GM21786 (cell line): ENCODE data around the gene CNMD.
"Not testable (repeated sequence)": the region's sequence is repeated elsewhere in the genome, so short reads cannot be mapped to it uniquely, and the experiment has no call there.

Source experiments
- ATAC-seq: cut with Tn5 transposase; IDR thresholded peaks from one replicate; pipeline ENCODE4 v1.9.1; 2021; ENCODE audit not compliant: unreplicated experiment

Gene CNMD

GRCh38 chr13:52696566-52696965 lies 43.1 kb downstream of the CNMD start:
- no peak for ATAC-seq

- no peak for ATAC-seq
These were observed 43.8 kb downstream of the CNMD start for GRCh38 chr13:52695856-52696255.

- no peak for ATAC-seq
These were observed 53.2 kb downstream of the CNMD start for GRCh38 chr13:52686376-52686775.

GRCh38 chr13:52685806-52686205 lies 53.8 kb downstream of the CNMD start:
- not testable (repeated sequence) for ATAC-seq

GRCh38 chr13:52677823-52678222 lies 61.8 kb downstream of the CNMD start:
- ATAC-seq = no peak

GRCh38 chr13:52673465-52673864 lies 66.2 kb downstream of the CNMD start:
- no peak for ATAC-seq

GRCh38 chr13:52670726-52671125 lies 68.9 kb downstream of the CNMD start:
- no peak for ATAC-seq

- ATAC-seq = no peak
These were observed 69.9 kb downstream of the CNMD start for GRCh38 chr13:52669677-52670076.

GRCh38 chr13:52665325-52665724 lies 74.3 kb downstream of the CNMD start:
- ATAC-seq = no peak

- no peak for ATAC-seq
These were observed 75.3 kb downstream of the CNMD start for GRCh38 chr13:52664272-52664671.

- no peak for ATAC-seq
These were observed 80.3 kb downstream of the CNMD start for GRCh38 chr13:52659340-52659739.
